H9 (cell line): ENCODE measurements around the gene TMA16. TPM values are rescaled to one million over a fixed set of nuclear protein-coding genes. Genes with fewer than 3 reads are reported as not detected.

Source experiments
- DNase-seq: peaks from one replicate; pipeline ENCODE4 v3.0.0-alpha.2; 2017
- H2AFZ ChIP-seq: one replicate; pipeline ENCODE4 v1.6.1; 2013; ENCODE audit warnings: mild to moderate bottlenecking, low read length, control low read depth, moderate library complexity
- H2AK5ac ChIP-seq: 2 replicates; pipeline ENCODE4 v1.6.1; 2013; ENCODE audit warnings: low read length, control low read depth, mixed read lengths; ENCODE audit not compliant: insufficient read length
- H2BK120ac ChIP-seq: one replicate; pipeline ENCODE4 v1.6.1; 2013; ENCODE audit warnings: low read depth, mild to moderate bottlenecking, low read length, control low read depth, inconsistent platforms; ENCODE audit not compliant: poor library complexity, severe bottlenecking
- H2BK12ac ChIP-seq: 2 replicates; pipeline ENCODE4 v1.6.1; 2013; ENCODE audit warnings: low read length, control low read depth, mixed read lengths, low read depth; ENCODE audit not compliant: insufficient read length
- H2BK15ac ChIP-seq: 2 replicates; pipeline ENCODE4 v1.6.1; 2013; ENCODE audit warnings: low read depth, low read length, control low read depth
- H2BK20ac ChIP-seq: one replicate; pipeline ENCODE4 v1.6.1; 2013; ENCODE audit warnings: low read depth, mild to moderate bottlenecking, low read length, control low read depth, inconsistent platforms; ENCODE audit not compliant: poor library complexity, severe bottlenecking
- H2BK5ac ChIP-seq: 2 replicates; pipeline ENCODE4 v1.6.1; 2013; ENCODE audit warnings: low read length, control low read depth, mixed read lengths; ENCODE audit not compliant: insufficient read length
- H3K14ac ChIP-seq: 2 replicates; pipeline ENCODE4 v1.6.1; 2013; ENCODE audit warnings: low read length, control low read depth; ENCODE audit not compliant: insufficient read depth
- H3K18ac ChIP-seq: 2 replicates; pipeline ENCODE4 v1.6.1; 2013; ENCODE audit warnings: low read depth, mild to moderate bottlenecking, mixed read lengths, low read length, control low read depth; ENCODE audit not compliant: insufficient read length
- H3K23ac ChIP-seq: 2 replicates; pipeline ENCODE4 v1.6.1; 2013; ENCODE audit warnings: low read length, control low read depth, mixed read lengths, low read depth; ENCODE audit not compliant: insufficient read length
- H3K23me2 ChIP-seq: 2 replicates; pipeline ENCODE4 v1.6.1; 2013; ENCODE audit warnings: low read depth, mild to moderate bottlenecking, mixed read lengths, low read length, control low read depth; ENCODE audit not compliant: insufficient read length, poor library complexity, severe bottlenecking
- H3K27ac ChIP-seq: 2 replicates; pipeline ENCODE4 v1.5.1; 2013; ENCODE audit warnings: low read length, control low read depth, mixed read lengths, low read depth; ENCODE audit not compliant: insufficient read length
- H3K27me3 ChIP-seq: 2 replicates; pipeline ENCODE4 v1.6.1; 2013; ENCODE audit warnings: low read length, control low read depth, inconsistent platforms; ENCODE audit not compliant: insufficient read depth
- H3K4ac ChIP-seq: 2 replicates; pipeline ENCODE4 v1.6.1; 2013; ENCODE audit warnings: low read depth, mild to moderate bottlenecking, control low read depth, inconsistent platforms, low read length, moderate library complexity
- H3K4me1 ChIP-seq: 2 replicates; pipeline ENCODE4 v1.6.1; 2013; ENCODE audit warnings: low read length, control low read depth, inconsistent platforms; ENCODE audit not compliant: insufficient read depth
- H3K4me2 ChIP-seq: 2 replicates; pipeline ENCODE4 v1.6.1; 2013; ENCODE audit warnings: low read length, control low read depth, mixed read lengths; ENCODE audit not compliant: insufficient read length, insufficient read depth
- H3K56ac ChIP-seq: 2 replicates; pipeline ENCODE4 v1.6.1; 2013; ENCODE audit warnings: low read depth, mild to moderate bottlenecking, mixed read lengths, low read length, control low read depth; ENCODE audit not compliant: insufficient read length
- H3K79me1 ChIP-seq: 2 replicates; pipeline ENCODE4 v1.6.1; 2013; ENCODE audit warnings: low read depth, mild to moderate bottlenecking, moderate library complexity, low read length, control low read depth, inconsistent platforms; ENCODE audit not compliant: insufficient read depth, poor library complexity, severe bottlenecking
- H3K79me2 ChIP-seq: 2 replicates; pipeline ENCODE4 v1.6.1; 2013; ENCODE audit warnings: low read length, control low read depth, inconsistent platforms; ENCODE audit not compliant: insufficient read depth
- H3K9ac ChIP-seq: 2 replicates; pipeline ENCODE4 v1.6.1; 2013; ENCODE audit warnings: low read length, control low read depth, mixed read lengths; ENCODE audit not compliant: insufficient read length; ENCODE audit errors: extremely low read depth
- H3K9me3 ChIP-seq: one replicate; pipeline ENCODE4 v1.6.1; 2013; ENCODE audit warnings: low read depth, low read length, inconsistent platforms; ENCODE audit not compliant: control insufficient read depth
- H3T11ph ChIP-seq: one replicate; pipeline ENCODE4 v1.6.1; 2013; ENCODE audit warnings: mild to moderate bottlenecking, low read length, control low read depth, inconsistent platforms
- H4K20me1 ChIP-seq: one replicate; pipeline ENCODE4 v1.6.1; 2013; ENCODE audit not compliant: control insufficient read depth, insufficient read length, insufficient read depth
- H4K5ac ChIP-seq: 2 replicates; pipeline ENCODE4 v1.6.1; 2013; ENCODE audit warnings: low read depth, mild to moderate bottlenecking, mixed read lengths, low read length, control low read depth; ENCODE audit not compliant: insufficient read length
- H4K8ac ChIP-seq: replicated peaks from 2 replicates; pipeline ENCODE4 v1.6.1; 2013; ENCODE audit warnings: low read length, control low read depth, mixed read lengths, low read depth; ENCODE audit not compliant: insufficient read length
- H4K91ac ChIP-seq: 2 replicates; pipeline ENCODE4 v1.6.1; 2013; ENCODE audit warnings: low read depth, mild to moderate bottlenecking, moderate library complexity, mixed read lengths, low read length, control low read depth; ENCODE audit not compliant: insufficient read length
- H3K27ac Mint-ChIP-seq, 3 experiments: 2 replicates in 2 of 3; 3 replicates in 1 of 3; pipeline ENCODE4 v1.8.0; 2020 to 2021; ENCODE audit warnings: mixed read lengths in 3 of 3, mild to moderate bottlenecking in 1 of 3, moderate library complexity in 1 of 3
- H3K27me3 Mint-ChIP-seq: 2 replicates; pipeline ENCODE4 v1.8.0; 2021; ENCODE audit warnings: low read depth, mild to moderate bottlenecking, moderate library complexity, mixed read lengths
- H3K36me3 Mint-ChIP-seq, 3 experiments: 2 replicates in 2 of 3; 3 replicates in 1 of 3; pipeline ENCODE4 v1.8.0; 2020 to 2021; ENCODE audit warnings: low read depth in 3 of 3, mixed read lengths in 3 of 3; ENCODE audit not compliant: insufficient read depth in 1 of 3
- H3K4me1 Mint-ChIP-seq, 2 experiments: 2 replicates each; pipeline ENCODE4 v1.8.0; 2020; ENCODE audit warnings: mixed read lengths in 2 of 2
- H3K4me3 Mint-ChIP-seq, 2 experiments: 2 replicates in 1 of 2; 3 replicates in 1 of 2; pipeline ENCODE4 v1.8.0; 2020 to 2021; ENCODE audit warnings: mild to moderate bottlenecking in 2 of 2, mixed read lengths in 2 of 2, moderate library complexity in 1 of 2
- H3K9me3 Mint-ChIP-seq, 2 experiments: 2 replicates in 1 of 2; 3 replicates in 1 of 2; pipeline ENCODE4 v1.8.0; 2020; ENCODE audit warnings: mild to moderate bottlenecking in 2 of 2, mixed read lengths in 2 of 2, moderate library complexity in 1 of 2
- WGBS: extraction: QIAGEN DNeasy Blood & Tissue Kit; methylation state at CpG from one replicate; pipeline ENCODE4 v1.1.7; 2013; ENCODE audit warnings: missing lambda C conversion rate, low lambda C conversion rate, mixed read lengths; ENCODE audit not compliant: insufficient read length; ENCODE audit errors: extremely low coverage; 5-methylcytosine and 5-hydroxymethylcytosine counted together
- total RNA-seq: library from RNA; stranded (reverse); gene quantifications from 2 replicates; pipeline ENCODE4 v1.2.1, GENCODE V29; 2021
- TF ChIP-seq, protein P1 (sequence below): fragments of 200-600 bp; sonication (generic); conservative IDR thresholded peaks from 3 replicates; pipeline ENCODE4 v1.8.0; 2021; ENCODE audit warnings: antibody characterized with exemption, mild to moderate bottlenecking

The TMA16 gene
- total RNA-seq, 1 experiment from 2014 or later = 61.3 TPM

DNA sequence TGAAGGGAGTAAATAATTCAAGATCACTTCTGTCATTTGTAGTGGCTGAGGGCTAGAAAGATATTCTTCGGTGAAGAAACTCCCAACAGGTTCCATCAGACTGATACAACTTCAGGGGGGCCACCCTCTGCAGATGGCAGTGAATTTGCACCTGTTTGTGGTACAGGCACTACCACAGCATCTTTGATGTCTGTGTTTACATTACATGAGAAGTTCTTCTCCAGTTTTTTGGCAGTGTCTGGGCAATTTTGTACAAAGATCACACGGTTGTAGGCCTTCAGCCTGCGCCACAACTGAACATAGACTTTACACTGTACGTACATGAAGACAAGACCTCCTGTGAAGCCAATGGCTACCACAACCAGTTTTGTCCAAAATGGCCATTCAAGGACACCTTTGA is 34.2 kb downstream of the TMA16 start:
- no CpG with 5 or more reads among the region's 4 CpGs for WGBS
- DNase-seq = no peak
- Histone ChIP-seq H2BK5ac (no peak overlapping the region), H3K4me2 (no peak overlapping the region), H3K4me1 (no peaks in the 10 kb centered on the region), H3K79me1 (no peaks in the 10 kb centered on the region), H3K23ac (no peak overlapping the region), H3K9me3 (no peaks in the 10 kb centered on the region), H4K91ac (no peak overlapping the region), H3K27ac (no peak overlapping the region), H3K79me2 (no peaks in the 10 kb centered on the region), H4K5ac (no peak overlapping the region), H3K23me2 (no peaks in the 10 kb centered on the region), H3K9ac (no peak overlapping the region), H3K56ac (no peak overlapping the region), H4K8ac (no peak overlapping the region), H2BK120ac (no peak overlapping the region), H2BK20ac (no peak overlapping the region), H4K20me1 (no peaks in the 10 kb centered on the region), H3K27me3 (no peaks in the 10 kb centered on the region), H2BK15ac (no peak overlapping the region), H2BK12ac (no peak overlapping the region), H3K18ac (no peak overlapping the region), H3T11ph (no peak overlapping the region), H2AFZ (no peak overlapping the region), H3K14ac (no peak overlapping the region), H3K4ac (no peak overlapping the region), H2AK5ac (no peak overlapping the region)
- H3K27ac Mint-ChIP-seq = no peak overlapping the region
- no peaks in the 10 kb centered on the region for H3K9me3 Mint-ChIP-seq
- TF ChIP-seq, protein P1, sequence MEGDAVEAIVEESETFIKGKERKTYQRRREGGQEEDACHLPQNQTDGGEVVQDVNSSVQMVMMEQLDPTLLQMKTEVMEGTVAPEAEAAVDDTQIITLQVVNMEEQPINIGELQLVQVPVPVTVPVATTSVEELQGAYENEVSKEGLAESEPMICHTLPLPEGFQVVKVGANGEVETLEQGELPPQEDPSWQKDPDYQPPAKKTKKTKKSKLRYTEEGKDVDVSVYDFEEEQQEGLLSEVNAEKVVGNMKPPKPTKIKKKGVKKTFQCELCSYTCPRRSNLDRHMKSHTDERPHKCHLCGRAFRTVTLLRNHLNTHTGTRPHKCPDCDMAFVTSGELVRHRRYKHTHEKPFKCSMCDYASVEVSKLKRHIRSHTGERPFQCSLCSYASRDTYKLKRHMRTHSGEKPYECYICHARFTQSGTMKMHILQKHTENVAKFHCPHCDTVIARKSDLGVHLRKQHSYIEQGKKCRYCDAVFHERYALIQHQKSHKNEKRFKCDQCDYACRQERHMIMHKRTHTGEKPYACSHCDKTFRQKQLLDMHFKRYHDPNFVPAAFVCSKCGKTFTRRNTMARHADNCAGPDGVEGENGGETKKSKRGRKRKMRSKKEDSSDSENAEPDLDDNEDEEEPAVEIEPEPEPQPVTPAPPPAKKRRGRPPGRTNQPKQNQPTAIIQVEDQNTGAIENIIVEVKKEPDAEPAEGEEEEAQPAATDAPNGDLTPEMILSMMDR = no peak
- H3K4me1 Mint-ChIP-seq = peaks cover 2 to 9% of the 10 kb centered on the region in 2 experiments; a peak in 2 of 4 replicates
- no peaks in the 10 kb centered on the region for H3K27me3 Mint-ChIP-seq
- peaks cover 14 to 49% (median 46%) of the 10 kb centered on the region in 3 experiments; a peak in 5 of 7 replicates for H3K36me3 Mint-ChIP-seq
- H3K4me3 Mint-ChIP-seq = no peak overlapping the region
